Measurements from ENCODE around the gene RAB26.

GRCh38 chr16:2198283-2198682 is 49.9 kb downstream of the RAB26 start:
- TF ChIP-seq CTCF (IDR thresholded peaks at IDR 0.05 in 8 of 11, conservative IDR thresholded peaks at IDR 0.05 in 3 of 11), result no peak
- no peak for TF ChIP-seq POLR2AphosphoS5 (IDR thresholded peaks at IDR 0.05)
- TF ChIP-seq POLR2A (IDR thresholded peaks at IDR 0.05), result no peak
